Breast epithelium (tissue), 3 donors: ENCODE measurements around the gene JAG1.

ENCODE experiments used
- CTCF ChIP-seq, 3 donors: fragments of 450-650 bp; IDR thresholded peaks; one replicate each; pipeline ENCODE4 v1.5.1; 2016 to 2017; ENCODE audit warnings: antibody characterized with exemption in 3 of 3, mild to moderate bottlenecking in 3 of 3, moderate library complexity in 3 of 3
- POLR2A ChIP-seq: fragments of 450-650 bp; IDR thresholded peaks from one replicate; pipeline ENCODE4 v1.6.1; 2016; ENCODE audit warnings: antibody characterized with exemption, mild to moderate bottlenecking, moderate library complexity
- POLR2AphosphoS5 ChIP-seq, 3 donors: sonication (generic); formaldehyde crosslinking; IDR thresholded peaks; one replicate each; pipeline ENCODE4 v1.6.1; 2017; ENCODE audit warnings: antibody characterized with exemption in 3 of 3

- TF ChIP-seq CTCF (IDR thresholded peaks at IDR 0.05), result no peak
- no peak for TF ChIP-seq POLR2A
- no peak for TF ChIP-seq POLR2AphosphoS5 (IDR thresholded peaks at IDR 0.05)
Observed at GRCh38 chr20:10646006-10646405, 27.8 kb downstream of the JAG1 start.
